NCI-H1105 treated with DMSO at 0.1 percent for 48 hours (cell line): Measurements from ENCODE around the gene DBH.

Experiments
- DNase-seq: peaks from one replicate; lab custom pipeline; 2025; lab: John Stamatoyannopoulos, UW

DBH gene

DNA sequence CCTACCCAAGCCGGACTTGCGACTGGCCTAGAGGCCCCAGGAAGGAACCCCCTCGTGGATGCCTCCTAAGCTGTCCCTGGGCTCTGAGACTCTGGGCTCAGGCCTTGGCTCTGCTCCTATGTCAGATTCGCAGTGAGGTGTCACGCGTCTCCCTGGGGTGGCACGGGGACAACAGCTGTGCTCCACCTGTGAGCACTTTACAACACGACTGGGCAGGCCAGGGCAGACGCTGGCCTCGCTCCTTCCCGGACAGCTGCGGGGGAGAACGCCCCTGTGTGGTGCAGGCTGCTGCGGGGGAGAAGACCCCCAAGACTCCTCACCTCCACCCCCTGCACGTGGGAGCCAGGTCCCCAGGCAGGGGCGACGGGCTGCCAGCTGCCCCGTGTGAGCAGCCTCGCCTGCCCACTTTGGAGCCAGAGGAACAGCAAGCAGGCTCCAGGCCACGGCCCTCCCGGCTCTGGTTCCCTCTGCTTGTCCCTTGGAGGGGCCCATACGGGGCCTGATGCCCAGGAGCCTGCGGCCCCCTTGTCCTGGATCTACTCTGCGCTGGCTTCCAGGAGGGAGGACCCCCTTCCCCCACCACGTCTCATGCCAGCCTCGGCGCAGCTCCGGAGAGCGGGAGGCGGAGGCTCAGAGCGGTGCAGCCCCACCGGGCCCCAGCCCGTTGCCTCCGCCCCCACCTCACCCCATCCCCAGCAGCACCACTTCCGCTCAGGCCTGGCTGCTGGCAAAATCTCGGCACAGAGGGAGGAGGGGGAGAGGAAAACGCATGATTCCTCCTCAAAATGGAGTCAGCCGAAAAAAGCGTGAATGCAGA, 66.0 kb downstream of the DBH start:
- peak; percentile 74 for DNase-seq

DNA sequence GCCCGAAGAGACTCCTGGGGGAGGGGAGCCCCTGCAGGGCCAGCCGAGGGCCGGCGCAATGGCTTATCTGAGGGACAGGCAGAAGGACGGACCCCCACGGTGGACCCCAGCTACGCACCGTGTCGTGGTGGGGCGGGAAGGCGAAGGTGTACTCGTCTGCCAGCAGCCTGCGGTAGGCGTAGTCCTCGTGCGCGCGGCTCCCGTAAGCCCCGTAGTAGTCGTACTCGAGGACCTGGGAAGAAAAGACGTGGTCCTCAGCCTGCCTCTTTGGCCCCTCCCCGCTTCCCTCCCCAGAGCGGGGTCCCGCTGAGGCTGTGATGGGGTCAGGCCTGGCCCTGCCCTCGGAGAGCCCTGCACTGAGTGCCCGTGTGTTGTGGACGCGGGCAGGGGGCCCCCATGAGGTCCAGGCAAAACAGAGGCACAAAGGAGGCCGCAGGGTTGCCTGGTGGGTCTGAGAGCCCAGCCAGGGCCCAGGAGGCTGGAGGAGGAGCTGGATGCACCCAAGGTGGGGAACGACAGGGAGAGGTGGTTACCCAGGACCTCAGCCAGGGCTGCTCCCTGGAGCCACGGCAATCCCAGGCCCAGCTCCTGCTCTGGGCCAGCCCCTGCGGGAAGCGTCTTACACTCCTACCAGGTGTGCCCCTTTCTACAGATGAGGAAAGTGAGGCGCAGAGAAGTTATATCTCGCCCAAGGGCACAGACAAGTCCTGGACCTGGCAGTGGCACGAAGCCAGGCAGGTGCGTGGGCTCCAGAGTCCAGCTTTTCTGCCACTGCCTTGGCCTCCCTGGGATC, 66.8 kb downstream of the DBH start:
- peak; percentile 60 for DNase-seq

DNA sequence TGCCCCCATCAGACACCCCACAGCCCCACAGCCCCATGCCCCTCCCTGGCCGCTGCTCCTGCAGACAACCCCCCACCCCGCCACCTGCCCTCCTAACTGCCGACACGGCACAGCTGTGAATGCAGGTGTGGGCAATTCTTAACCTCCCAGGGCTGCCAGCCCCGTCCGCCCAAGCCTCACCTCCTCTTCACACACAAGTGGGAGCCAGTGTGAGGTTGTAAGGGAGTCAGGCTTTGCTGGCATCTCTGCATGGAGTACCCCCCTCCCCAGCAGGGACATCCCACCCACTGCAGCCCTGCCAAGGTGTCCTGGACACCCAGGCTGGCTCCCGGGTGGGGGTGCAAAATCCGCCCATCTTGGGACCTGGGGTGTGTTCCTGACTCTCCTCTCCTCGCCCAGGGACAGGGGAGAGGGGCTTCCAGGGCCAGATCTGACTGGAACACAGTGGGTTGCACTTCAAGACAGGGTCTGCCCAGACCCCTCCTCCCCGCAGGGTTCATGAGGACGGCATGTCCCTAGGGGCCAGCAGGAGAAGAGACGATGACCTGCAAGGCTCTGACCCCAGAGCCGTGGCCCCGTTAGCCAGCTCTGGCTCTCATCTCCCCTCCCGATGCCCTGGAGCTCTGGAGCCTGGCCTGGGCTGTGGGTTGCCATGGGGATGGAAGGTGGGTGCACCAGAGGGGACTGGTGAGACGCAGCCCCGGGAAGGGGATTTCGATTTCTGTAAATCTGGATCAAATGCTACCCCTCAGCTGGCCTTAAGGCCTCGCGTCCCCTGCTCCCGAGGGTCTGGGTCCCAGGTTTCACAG, 67.6 kb downstream of the DBH start:
- DNase-seq: peak; percentile 93

GRCh38 chr9:133704711-133705181, 68.6 kb downstream of the DBH start:
- DNase-seq: no peak

- DNase-seq: no peak
These were observed 69.4 kb downstream of the DBH start for GRCh38 chr9:133705576-133705975.

- DNase-seq: no peak
These were observed 70.3 kb downstream of the DBH start for GRCh38 chr9:133706307-133707050.

DNA sequence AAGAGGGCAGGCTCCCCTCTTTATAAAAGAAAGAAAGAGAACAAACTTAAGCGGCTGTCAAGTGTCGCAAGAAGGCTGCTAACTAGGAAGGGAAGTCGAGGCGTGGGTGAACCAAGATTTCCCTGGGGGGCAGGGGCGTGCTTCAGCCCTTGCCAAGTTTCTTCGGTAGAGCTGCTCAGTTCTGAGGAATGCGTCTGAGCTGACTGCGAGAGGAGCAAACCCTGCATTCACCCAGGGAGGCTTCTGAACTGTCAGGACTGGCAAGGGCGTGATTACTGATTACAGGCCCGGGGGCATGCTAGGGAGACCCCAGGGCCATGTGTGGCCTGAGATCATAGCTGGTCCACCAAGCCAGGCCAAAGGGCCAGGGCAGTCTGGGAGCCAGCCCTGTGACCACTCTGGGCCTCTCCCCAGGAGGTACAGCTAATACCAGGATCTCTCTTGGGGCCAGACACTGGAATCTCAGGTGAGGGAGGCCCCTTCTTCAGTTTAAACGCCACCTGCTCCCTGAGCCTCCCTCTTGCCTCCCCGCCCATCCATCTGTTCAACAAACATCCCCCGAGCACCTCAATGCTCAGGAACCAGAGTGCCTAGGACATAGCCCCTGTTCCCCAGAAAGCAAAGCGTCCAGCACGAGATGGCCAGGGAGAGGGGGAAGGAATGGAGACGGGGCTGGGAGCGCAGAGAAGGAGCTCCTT, 71.1 kb downstream of the DBH start:
- no peak for DNase-seq

DNA sequence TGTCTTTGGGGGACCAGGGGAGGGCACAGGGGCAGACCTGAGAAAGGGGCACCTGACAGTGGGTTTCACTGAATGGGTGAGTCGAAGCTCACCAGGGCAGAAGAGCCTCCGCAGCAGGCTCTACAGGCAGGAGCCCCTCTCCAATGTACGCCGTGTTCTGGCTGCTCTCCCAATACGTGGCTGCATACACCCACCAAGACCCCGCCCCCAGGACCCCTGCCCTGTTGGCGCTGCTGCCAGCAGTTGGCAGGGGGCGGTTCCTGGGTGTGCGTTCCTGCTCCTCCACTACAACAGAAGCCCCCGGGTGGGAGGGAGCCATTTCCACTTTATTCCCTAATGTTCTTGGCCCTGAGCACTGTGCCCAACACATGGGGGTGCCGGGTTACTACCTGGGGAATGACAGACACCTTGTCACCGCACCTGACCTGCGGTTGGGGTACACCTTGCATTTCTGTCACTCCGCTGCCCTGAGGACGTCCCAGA, 71.6 kb downstream of the DBH start:
- no peak for DNase-seq

DNA sequence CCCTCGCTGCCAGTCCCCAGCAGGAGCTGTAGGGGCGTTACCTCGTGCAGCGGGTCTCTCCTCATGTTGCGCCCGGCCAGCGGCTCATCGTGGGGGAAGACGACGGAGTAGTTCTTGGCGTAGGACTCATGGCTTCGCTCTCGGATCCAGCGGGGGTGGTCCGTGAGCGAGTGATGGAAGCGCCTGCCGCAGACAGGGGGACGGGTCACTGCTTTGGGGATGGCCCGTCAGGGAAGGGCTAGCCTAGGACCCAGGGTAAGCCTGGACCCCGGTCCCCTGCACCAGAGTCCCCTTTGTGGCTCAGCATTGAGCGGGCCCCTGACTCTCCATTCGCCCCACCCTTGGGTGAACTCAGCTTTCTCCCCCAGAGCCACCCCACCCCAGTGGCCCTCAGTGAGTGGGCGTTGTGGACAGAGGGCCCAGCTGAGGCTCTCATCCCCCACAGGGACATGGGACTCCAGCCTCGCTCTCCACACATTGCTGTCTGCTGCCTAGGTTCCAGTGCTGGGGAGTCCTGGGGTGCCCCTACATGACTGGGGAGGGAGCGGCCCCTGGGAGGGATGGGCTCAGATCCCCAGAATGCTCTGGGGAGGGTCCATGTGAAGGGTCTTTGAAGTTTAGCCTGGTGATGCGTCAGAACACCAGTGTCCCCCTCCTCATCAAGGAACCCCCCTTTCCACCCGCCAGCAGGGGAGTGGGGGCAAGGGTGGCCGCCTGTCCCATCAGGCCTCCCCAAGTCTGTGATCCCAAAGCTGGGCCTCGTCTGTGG, 72.3 kb downstream of the DBH start:
- DNase-seq: no peak
